GM19099 (cell line): ENCODE results near the gene INPP5J.

ENCODE experiments used
- POLR2A ChIP-seq: IDR thresholded peaks from 3 replicates; pipeline ENCODE4 v1.6.1; 2011; ENCODE audit warnings: low read depth; ENCODE audit not compliant: insufficient read length; ENCODE audit errors: extremely low read depth

INPP5J gene

DNA sequence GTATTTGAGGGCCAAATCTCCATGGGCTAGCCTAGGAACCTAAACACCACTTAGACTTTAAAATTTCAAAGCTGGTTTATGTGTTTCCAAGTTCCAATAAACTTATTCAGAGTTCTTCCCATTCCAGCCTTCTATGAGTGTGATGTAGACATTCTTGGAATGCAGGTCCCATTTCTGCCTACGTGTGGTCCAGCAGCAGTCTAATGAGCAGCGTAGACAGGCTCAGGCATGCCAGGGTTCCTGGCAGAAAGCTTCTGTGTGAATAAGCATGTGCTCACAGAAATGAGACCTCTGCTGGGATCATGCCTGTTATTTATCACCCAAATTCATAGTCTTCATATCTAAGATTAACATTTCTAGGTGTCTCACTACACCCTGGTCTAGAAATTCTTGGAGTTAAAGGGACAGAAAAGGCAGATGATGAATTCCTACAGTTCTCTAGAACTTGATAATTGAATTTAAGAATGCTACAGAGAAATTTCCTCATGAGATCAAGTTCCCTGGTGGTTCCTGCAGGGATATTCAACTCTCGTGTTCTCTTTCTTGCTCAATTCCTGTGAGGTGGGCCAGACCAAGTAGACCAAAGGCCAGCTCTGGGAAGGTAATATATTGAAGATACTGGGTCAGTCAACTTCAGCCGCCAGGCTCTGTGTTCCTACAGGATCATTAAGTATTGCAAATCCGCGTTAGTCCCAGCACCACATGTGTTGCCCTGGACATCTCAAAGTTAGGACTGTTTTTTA lies 54.8 kb downstream of the INPP5J start:
- no peak for TF ChIP-seq POLR2A

DNA sequence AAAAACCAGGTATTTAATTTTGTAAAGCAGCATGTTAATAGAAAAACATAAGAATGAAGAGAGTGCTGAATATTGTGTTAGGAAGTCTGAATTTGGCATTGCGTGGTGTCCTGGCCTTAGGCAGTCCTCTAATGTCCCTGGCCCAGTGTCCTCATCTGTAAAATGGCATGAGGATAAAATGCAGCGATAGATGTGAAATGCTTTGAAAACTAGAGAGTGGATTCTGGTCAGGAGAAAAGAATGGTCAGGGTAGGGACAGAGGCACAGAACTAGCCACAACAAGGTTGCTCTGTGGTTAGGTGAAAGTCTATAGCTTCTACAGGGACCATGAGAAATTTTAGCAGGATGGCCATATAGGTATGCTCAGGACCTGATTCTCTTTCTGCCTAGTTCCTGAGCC lies 56.1 kb downstream of the INPP5J start:
- TF ChIP-seq POLR2A = no peak

DNA sequence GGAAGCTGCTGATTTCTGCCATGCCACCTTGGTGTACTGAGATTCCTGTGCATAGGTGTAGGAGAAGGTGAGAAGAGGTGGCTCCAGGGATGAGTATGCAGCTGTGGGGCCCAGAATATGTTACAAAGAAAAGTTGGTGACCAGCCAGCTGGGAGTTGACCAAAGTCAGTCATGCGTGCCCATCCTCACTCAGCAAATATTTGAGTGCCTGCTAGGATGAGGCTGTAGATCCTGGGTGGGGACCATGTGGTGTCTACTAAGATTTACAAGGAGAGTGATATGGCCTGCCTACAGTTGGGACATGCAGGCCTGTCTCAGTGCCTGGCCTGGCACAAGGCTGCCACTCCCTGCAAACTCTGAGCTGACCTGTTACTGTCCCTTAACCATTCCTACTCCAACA lies 56.6 kb downstream of the INPP5J start:
- TF ChIP-seq POLR2A = no peak

DNA sequence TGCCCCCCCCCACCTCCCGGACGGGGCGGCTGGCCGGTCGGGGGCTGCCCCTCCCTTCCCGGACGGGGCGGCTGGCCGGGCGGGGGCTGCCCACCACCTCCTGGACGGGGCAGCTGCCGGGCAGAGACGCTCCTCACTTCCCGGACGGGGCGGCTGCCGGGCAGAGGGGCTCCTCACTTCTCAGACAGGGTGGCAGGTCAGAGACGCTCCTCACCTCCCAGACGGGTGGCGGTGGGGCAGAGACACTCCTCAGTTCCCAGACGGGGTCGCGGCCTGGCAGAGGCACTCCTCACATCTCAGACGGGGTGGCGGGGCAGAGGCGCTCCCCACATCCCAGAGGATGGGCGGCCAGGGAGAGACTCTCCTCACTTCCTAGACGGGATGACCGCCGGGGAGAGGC lies 61.2 kb downstream of the INPP5J start:
- TF ChIP-seq POLR2A = no peak
